ENCODE data around the gene PLCB3.

PLCB3 gene

DNA sequence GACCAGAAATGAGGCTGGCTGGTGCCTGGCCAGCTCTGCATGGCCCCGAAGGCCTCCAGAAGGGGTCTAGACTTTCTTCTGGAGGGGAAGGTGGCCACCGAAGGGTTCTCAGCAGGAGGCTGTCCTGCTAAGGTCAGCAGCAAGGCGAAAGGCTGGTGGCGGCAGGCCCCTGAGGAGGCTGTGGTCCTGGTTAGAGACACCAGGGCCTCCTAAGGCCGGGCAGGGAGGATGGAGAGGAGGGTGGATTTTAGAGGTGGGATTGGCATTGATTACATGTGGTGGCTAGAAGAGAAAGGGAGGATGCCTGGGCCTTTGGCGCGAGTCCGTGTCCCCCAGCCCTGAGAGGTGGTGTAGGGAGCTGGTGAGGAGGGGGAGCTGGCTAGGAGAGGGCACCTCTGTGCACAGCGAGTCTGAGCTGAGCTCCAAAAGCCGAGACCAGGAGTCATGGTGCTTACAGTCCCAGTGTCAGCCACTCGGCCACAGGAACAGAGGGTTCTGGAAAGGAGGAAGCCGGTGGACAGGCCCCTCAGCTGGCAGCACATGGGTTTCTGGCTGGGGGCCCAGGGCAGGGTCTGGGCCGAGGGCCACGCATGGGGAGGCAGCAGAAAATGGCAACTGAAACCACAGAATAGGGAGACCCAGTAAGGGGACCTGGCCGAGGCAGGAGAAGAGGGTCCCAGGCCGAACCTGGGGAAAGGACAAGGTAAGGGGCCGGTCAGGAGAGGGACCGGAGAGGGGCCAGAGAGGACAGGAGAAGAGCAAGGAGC is 42.4 kb upstream of the PLCB3 start:
- ChIA-PET POLR2A (interaction anchor here (1.4 kb wide), 1 partner anchor 17 kb away, joined by 4 read pairs; the partner anchor contains the start of genes NUDT22 and TRPT1), CTCF (interaction anchor here (1.1 kb wide), 2 partner anchors 17 to 95 kb away, joined by 3 to 4 read pairs; partner anchors contain the start of genes NUDT22 and TRPT1)
- no peak for DNase-seq (ENCODE audit: extremely low spot score)
- TF ChIP-seq LEF1 (IDR thresholded peaks at IDR 0.05; ENCODE audit: borderline replicate concordance) (no peak), FOXM1 (IDR thresholded peaks at IDR 0.05; ENCODE audit: borderline replicate concordance) (no peak), NFRKB (IDR thresholded peaks at IDR 0.05) (no peak), SUZ12 (IDR thresholded peaks at IDR 0.05) (no peak), BHLHE40 (IDR thresholded peaks at IDR 0.05; ENCODE audit: borderline replicate concordance) (no peak), ARNT (IDR thresholded peaks at IDR 0.05) (no peak), L3MBTL2 (conservative IDR thresholded peaks at IDR 0.05) (no peak), CTBP1 (IDR thresholded peaks at IDR 0.05; ENCODE audit: borderline replicate concordance) (no peak), FOXA1 (IDR thresholded peaks at IDR 0.05) (no peak), ELF4 (IDR thresholded peaks at IDR 0.05) (no peak), TARDBP (IDR thresholded peaks at IDR 0.05) (no peak), SP1 (IDR thresholded peaks at IDR 0.05) (no peak)
- TF ChIP-seq, protein P1, sequence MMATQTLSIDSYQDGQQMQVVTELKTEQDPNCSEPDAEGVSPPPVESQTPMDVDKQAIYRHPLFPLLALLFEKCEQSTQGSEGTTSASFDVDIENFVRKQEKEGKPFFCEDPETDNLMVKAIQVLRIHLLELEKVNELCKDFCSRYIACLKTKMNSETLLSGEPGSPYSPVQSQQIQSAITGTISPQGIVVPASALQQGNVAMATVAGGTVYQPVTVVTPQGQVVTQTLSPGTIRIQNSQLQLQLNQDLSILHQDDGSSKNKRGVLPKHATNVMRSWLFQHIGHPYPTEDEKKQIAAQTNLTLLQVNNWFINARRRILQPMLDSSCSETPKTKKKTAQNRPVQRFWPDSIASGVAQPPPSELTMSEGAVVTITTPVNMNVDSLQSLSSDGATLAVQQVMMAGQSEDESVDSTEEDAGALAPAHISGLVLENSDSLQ (IDR thresholded peaks at IDR 0.05), result no peak

- TF ChIP-seq, protein P1 (IDR thresholded peaks at IDR 0.05), result no peak
- no peak for TF ChIP-seq FOXA1 (IDR thresholded peaks at IDR 0.05)
- no peak for TF ChIP-seq HDGF (IDR thresholded peaks at IDR 0.05; ENCODE audit: borderline replicate concordance)
- no peak for TF ChIP-seq NFRKB (IDR thresholded peaks at IDR 0.05)
- TF ChIP-seq LEF1 (IDR thresholded peaks at IDR 0.05; ENCODE audit: borderline replicate concordance), result no peak
- TF ChIP-seq FOXM1 (IDR thresholded peaks at IDR 0.05; ENCODE audit: borderline replicate concordance), result no peak
- no peak for TF ChIP-seq SP1 (IDR thresholded peaks at IDR 0.05)
- TF ChIP-seq ARNT (IDR thresholded peaks at IDR 0.05), result no peak
- TF ChIP-seq TARDBP (IDR thresholded peaks at IDR 0.05), result no peak
- no peak for TF ChIP-seq ZNF384 (IDR thresholded peaks at IDR 0.05)
- TF ChIP-seq SUZ12 (IDR thresholded peaks at IDR 0.05), result no peak
- no peak for TF ChIP-seq BHLHE40 (IDR thresholded peaks at IDR 0.05; ENCODE audit: borderline replicate concordance)
- TF ChIP-seq CTBP1 (IDR thresholded peaks at IDR 0.05; ENCODE audit: borderline replicate concordance), result no peak
- no peak for TF ChIP-seq L3MBTL2 (conservative IDR thresholded peaks at IDR 0.05)
- no peak for TF ChIP-seq ELF4 (IDR thresholded peaks at IDR 0.05)
- TF ChIP-seq FOXK2 (IDR thresholded peaks at IDR 0.05), result no peak
- ChIA-PET POLR2A (no interaction called here), CTCF (interaction anchor here (1.1 kb wide), 2 partner anchors 17 to 95 kb away, joined by 3 to 4 read pairs; partner anchors contain the start of genes NUDT22 and TRPT1)
- no peak for DNase-seq (ENCODE audit: extremely low spot score)
Observed at GRCh38 chr11:64209563-64209843, 41.8 kb upstream of the PLCB3 start.

- CTCF ChIA-PET, result no interaction called here
- POLR2A ChIA-PET, result interaction anchor here (0.5 to 1.5 kb wide), 3 partner anchors 13 to 36 kb away, joined by 3 to 5 read pairs (median 3); partner anchors contain the start of genes NUDT22 and TRPT1
- no peak for TF ChIP-seq BHLHE40 (IDR thresholded peaks at IDR 0.05; ENCODE audit: borderline replicate concordance)
- no peak for TF ChIP-seq NFRKB (IDR thresholded peaks at IDR 0.05)
- TF ChIP-seq TARDBP (IDR thresholded peaks at IDR 0.05), result no peak
- TF ChIP-seq, protein P1 (IDR thresholded peaks at IDR 0.05), result no peak
- no peak for TF ChIP-seq L3MBTL2 (conservative IDR thresholded peaks at IDR 0.05)
- no peak for TF ChIP-seq FOXK2 (IDR thresholded peaks at IDR 0.05)
- TF ChIP-seq HDGF (IDR thresholded peaks at IDR 0.05; ENCODE audit: borderline replicate concordance), result no peak
- DNase-seq (ENCODE audit: extremely low spot score), result no peak
Observed at GRCh38 chr11:64210301-64211020, 40.9 kb upstream of the PLCB3 start.

GRCh38 chr11:64211181-64211872 is 40.0 kb upstream of the PLCB3 start:
- DNase-seq (ENCODE audit: extremely low spot score), result no peak
- CTCF ChIA-PET, result no interaction called here
- TF ChIP-seq BHLHE40 (IDR thresholded peaks at IDR 0.05; ENCODE audit: borderline replicate concordance) (no peak), HDGF (IDR thresholded peaks at IDR 0.05; ENCODE audit: borderline replicate concordance) (no peak), FOXK2 (IDR thresholded peaks at IDR 0.05) (no peak), SUZ12 (IDR thresholded peaks at IDR 0.05) (no peak), ELF4 (IDR thresholded peaks at IDR 0.05) (no peak), TARDBP (IDR thresholded peaks at IDR 0.05) (no peak), CTBP1 (IDR thresholded peaks at IDR 0.05; ENCODE audit: borderline replicate concordance) (no peak), ARNT (IDR thresholded peaks at IDR 0.05) (no peak), SP1 (IDR thresholded peaks at IDR 0.05) (no peak), NFRKB (IDR thresholded peaks at IDR 0.05) (no peak), ZNF384 (IDR thresholded peaks at IDR 0.05) (no peak)
- TF ChIP-seq, protein P1 (IDR thresholded peaks at IDR 0.05), result no peak
- POLR2A ChIA-PET, result interaction anchor here (1.1 to 1.9 kb wide), 4 partner anchors 12 to 26 kb away, joined by 3 to 7 read pairs (median 5); partner anchors contain the start of genes NUDT22, STIP1 and TRPT1
